Stimulated activated CD4-positive, alpha-beta T cell treated with anti-CD3 and anti-CD28 coated beads, TNF-alpha, amount 100 ng/mL, for 48 hours (primary cell): ENCODE measurements around the gene TEX13C.
"Not testable (repeated sequence)": the region's sequence is repeated elsewhere in the genome, so short reads cannot be mapped to it uniquely, and the experiment has no call there.

Source experiments
- DNase-seq, 3 donors: peaks; one replicate each; pipeline ENCODE4 v3.0.0-alpha.2; 2020; ENCODE audit warnings: low read depth in 3 of 3

TEX13C gene

DNA sequence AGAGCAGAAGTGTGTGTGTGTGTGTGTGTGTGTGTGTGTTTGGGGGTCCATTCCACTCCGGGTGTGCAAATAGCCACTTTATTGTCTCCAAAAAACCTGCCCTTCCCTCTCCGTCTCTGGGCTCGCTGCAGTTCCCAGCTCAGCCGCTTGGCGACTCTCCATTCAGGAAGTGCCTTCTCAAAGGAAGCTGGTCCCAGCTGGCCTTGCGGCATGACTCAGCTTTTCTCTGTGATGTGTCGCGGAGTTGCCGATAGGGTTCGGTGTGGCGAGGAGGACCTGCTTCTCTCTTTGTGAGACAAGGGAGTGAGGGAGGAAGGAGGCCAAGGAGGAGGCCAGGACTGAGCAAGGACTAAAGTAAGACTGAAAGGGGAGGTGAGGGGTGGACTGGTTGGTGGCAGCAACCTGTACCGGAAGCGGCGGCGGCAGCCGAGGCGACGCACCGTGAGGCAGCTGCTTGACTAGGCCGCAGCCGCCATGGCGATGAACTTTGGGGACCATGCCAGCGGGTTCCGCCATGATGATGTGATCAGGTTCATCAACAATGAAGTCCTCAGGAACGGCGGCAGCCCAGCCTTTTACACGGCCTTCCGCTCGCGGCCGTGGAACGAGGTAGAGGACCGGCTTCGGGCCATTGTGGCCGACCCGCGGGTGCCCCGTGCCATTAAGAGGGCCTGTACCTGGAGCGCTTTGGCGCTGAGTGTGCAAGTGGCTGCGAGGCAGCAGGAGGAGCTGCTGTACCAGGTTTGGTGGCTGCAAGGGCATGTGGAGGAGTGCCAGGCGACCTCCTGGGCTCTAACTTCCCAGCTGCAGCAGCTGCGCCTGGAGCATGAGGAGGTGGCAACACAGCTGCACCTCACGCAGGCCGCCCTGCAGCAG lies at the start of gene TEX13C:
Gene TEX13C, plus strand, starts transcription at position 226 of the 876 bp plus-strand sequence. Its CDS starts 249 bp downstream, at position 475.
- DNase-seq: no peak

- no peak for DNase-seq
Measured at GRCh38 chrX:125287282-125287681, 32.4 kb upstream of the TEX13C start.

DNA sequence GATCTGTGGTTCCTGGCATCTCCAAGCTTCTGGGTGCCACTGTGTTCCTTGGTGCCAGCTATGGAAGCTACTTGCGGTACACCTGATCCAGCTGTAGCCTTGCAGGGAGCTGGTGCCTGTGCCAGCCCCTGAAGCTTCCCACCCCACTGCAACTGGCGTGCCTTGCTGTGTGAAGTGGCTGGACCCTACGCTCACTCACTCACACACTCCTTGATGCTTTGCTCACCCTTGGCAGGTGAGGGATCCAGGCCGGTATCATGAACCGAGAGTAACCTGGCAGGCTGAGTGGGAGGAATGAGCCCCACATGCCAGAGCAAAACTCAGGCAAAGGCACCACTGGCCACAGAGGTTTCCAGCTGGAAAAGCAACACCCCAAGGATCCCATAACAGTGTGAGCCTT lies 31.3 kb upstream of the TEX13C start:
- no peak for DNase-seq

- DNase-seq: no peak
Measured at GRCh38 chrX:125289209-125289608, 30.5 kb upstream of the TEX13C start.

DNA sequence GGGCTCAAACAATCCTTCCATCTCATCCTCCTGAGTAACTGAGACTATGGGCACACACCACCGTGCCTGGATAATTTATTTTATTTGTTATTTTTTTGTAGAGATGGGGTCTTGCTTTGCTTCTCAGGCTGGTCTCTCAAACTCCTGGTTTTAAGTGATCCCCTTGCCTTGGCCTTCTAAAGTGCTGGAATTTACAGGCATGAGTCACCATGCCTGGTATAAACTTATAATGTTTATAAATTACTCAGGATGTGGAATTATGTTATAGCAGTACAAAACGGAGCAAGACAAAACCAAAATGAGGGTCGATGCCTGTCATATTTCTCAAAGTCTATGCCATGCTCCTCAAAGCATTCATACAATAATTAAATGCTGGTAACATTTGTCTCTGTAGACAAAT lies 29.8 kb upstream of the TEX13C start:
- DNase-seq: no peak

GRCh38 chrX:125291124-125291523 lies 28.5 kb upstream of the TEX13C start:
- no peak for DNase-seq

DNA sequence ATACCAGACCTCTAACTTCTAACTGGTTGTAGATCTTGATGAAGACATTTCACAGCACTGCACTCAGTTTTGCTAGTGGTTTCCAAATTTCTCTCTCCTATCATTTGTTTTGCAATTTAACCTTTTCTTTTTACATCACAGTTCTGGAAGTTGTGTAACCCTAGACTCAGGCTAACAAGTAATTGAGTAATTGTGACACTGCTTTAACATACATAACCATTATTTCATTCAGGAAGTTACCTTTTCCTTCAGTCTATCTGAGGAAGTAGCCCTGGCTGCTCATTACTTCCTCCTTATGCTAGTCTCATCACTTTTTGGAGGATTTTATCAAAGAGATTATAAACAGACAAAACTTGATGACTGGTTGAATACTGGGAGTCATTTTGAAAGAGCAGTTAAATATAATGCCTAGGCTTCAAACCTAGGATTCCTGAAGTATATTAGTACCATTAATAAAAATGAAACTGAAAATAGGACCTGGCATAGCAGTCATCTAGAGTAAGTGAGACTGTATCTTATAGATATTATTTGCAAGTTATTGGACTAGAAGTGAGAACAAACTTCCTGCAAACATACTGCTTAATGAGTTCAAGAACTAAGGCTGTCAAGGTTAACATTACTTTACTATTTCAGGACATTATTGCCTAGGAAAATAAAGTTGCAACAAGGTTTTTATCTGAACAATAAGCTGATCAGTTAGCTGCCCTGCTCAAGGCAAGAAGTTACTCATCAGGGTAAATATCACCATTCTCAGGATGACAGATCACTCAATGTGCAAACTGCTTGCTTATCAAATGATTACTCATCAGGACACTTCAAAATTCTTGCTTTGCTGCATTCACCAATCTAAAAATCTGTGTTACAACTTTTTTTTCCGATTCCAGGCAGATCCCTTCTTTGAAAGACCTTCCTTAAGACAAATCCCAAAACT lies 25.6 kb upstream of the TEX13C start:
- DNase-seq: no peak

GRCh38 chrX:125295337-125295736 lies 24.3 kb upstream of the TEX13C start:
- DNase-seq: no peak

DNA sequence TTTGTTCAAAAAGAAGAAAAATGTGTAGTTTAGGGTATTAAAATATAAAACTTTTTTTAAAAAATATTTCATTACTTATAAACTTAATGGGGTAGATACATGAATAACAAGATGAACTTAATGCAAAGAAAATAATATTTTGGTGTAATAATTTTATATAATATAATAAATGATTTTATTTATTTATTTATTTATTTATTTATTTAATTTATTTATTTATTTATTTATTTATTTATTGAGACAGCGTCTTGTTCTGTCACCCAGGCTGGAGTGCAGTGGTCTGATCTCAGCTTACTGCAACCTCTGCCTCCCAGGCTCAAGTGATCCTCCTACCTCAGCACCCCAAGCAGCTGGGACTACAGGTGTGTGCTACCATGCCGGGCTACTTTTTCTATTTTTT lies 20.8 kb upstream of the TEX13C start:
- DNase-seq: no peak

GRCh38 chrX:125306335-125306866 lies 13.3 kb upstream of the TEX13C start:
- no peak for DNase-seq

- DNase-seq: no peak
Measured at GRCh38 chrX:125308653-125309052, 11.0 kb upstream of the TEX13C start.

DNA sequence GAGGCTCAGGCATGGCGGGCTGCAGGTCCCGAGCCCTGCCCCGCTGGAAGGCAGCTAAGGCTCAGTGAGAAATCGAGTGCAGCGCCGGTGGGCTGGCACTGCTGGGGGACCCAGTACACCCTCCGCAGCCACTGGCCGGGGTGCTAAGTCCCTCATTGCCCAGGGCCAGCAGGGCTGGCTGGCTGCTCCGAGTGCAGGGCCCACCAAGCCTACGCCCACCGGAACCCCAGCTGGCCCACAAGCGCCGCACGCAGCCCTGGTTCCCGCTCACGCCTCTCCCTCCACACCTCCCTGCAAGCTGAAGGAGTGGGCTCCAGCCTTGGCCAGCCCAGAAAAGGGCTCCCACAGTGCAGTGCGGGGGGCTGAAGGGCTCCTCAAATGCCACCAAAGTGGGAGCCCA lies 505 bp upstream of the TEX13C start:
- not testable (repeated sequence) for DNase-seq

GRCh38 chrX:125322431-125322830 lies 2.8 kb downstream of the TEX13C start:
- no peak for DNase-seq

GRCh38 chrX:125326599-125326998 lies 6.9 kb downstream of the TEX13C start:
- DNase-seq: no peak

GRCh38 chrX:125327891-125328290 lies 8.2 kb downstream of the TEX13C start:
- DNase-seq: no peak

DNA sequence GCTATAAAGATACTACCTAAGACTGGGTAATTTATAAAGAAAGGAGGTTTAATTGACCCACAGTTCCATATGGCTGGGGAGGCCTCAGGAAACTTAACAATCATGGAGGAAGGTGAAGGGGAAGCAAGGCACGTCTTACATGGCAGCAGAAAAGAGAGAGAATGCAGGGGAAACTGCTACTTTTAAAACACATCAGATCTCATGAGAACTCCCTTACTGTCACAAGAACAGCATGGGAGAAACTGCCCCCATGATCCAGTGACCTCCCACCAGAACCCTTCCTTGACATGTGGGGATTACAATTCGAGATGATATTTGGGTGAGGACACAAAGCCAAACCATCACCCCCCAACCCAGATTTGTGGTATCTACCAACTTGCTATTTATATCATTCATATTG lies 13.9 kb downstream of the TEX13C start:
- DNase-seq: no peak

DNA sequence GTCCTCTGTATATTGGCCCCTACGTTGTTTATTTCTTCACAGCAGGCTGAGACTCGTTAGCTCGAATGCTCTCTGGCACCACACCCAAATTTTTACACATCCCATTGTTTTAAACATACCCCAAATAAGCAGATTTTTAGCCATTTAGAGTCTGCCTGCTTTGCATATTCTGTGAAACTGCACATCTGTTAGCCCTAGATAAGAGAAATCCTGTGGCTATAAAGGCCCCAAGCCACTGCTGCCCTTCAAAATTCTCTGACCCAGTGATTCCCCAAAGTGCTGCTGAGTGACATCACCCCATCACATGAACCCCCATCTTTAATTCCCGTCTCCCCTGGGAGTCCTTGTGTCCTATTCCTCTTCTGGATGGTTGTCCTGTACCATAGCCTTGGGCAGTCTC lies 20.8 kb downstream of the TEX13C start:
- no peak for DNase-seq

DNA sequence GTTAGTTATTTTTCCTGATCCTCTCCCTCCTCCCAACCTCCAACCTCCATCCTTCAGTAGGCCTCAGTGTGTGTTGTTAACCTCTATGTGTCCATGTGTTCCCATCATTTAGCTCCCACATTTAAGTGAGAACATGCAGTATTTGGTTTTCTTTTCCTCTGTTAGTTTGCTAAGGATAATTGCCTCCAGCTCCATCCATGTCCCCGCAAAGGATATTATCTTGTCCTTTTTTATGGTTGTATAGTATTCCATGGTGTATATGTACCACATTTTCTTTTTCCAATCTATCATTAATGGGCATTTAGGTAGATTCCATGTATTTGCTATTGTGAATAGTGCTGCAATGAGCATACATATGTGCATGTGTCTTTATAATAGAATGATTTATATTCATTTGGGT lies 54.5 kb downstream of the TEX13C start:
- no peak for DNase-seq
